Measurements from ENCODE around the gene KCP.

Gene KCP

GRCh38 chr7:128871050-128871449 lies 39.5 kb downstream of the KCP start:
- TF ChIP-seq EP300 (IDR thresholded peaks at IDR 0.05; ENCODE audit: borderline replicate concordance) = no peak
- no peak for TF ChIP-seq FOXM1 (IDR thresholded peaks at IDR 0.05; ENCODE audit: borderline replicate concordance, low read depth)
- TF ChIP-seq NFIC (IDR thresholded peaks at IDR 0.05) = no peak
- TF ChIP-seq ZBTB7A (IDR thresholded peaks at IDR 0.05; ENCODE audit: low read depth) = no peak
- no peak for TF ChIP-seq TAF1 (IDR thresholded peaks at IDR 0.05; ENCODE audit: low read depth)
- no peak for TF ChIP-seq EGR1 (IDR thresholded peaks at IDR 0.05)
- TF ChIP-seq USF1 (IDR thresholded peaks at IDR 0.05) = no peak
- no peak for TF ChIP-seq YY1 (IDR thresholded peaks at IDR 0.05; ENCODE audit: low read depth)
- TF ChIP-seq RAD21 (IDR thresholded peaks at IDR 0.05; ENCODE audit: low read depth) = no peak
- TF ChIP-seq TCF12 (IDR thresholded peaks at IDR 0.05; ENCODE audit: low read depth) = no peak
- TF ChIP-seq, protein P1, sequence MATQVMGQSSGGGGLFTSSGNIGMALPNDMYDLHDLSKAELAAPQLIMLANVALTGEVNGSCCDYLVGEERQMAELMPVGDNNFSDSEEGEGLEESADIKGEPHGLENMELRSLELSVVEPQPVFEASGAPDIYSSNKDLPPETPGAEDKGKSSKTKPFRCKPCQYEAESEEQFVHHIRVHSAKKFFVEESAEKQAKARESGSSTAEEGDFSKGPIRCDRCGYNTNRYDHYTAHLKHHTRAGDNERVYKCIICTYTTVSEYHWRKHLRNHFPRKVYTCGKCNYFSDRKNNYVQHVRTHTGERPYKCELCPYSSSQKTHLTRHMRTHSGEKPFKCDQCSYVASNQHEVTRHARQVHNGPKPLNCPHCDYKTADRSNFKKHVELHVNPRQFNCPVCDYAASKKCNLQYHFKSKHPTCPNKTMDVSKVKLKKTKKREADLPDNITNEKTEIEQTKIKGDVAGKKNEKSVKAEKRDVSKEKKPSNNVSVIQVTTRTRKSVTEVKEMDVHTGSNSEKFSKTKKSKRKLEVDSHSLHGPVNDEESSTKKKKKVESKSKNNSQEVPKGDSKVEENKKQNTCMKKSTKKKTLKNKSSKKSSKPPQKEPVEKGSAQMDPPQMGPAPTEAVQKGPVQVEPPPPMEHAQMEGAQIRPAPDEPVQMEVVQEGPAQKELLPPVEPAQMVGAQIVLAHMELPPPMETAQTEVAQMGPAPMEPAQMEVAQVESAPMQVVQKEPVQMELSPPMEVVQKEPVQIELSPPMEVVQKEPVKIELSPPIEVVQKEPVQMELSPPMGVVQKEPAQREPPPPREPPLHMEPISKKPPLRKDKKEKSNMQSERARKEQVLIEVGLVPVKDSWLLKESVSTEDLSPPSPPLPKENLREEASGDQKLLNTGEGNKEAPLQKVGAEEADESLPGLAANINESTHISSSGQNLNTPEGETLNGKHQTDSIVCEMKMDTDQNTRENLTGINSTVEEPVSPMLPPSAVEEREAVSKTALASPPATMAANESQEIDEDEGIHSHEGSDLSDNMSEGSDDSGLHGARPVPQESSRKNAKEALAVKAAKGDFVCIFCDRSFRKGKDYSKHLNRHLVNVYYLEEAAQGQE (IDR thresholded peaks at IDR 0.05; ENCODE audit: low read depth) = no peak
- TF ChIP-seq CEBPB (IDR thresholded peaks at IDR 0.05) = no peak
- no peak for TF ChIP-seq CREB1 (IDR thresholded peaks at IDR 0.05; ENCODE audit: low read depth)
- no peak for TF ChIP-seq TEAD4 (IDR thresholded peaks at IDR 0.05)
- TF ChIP-seq MAX (IDR thresholded peaks at IDR 0.05) = no peak

GRCh38 chr7:128869944-128870285 lies 40.6 kb downstream of the KCP start:
- TF ChIP-seq CEBPB (IDR thresholded peaks at IDR 0.05) = no peak
- TF ChIP-seq YY1 (IDR thresholded peaks at IDR 0.05; ENCODE audit: low read depth) = no peak
- TF ChIP-seq NFIC (IDR thresholded peaks at IDR 0.05) = no peak
- TF ChIP-seq TAF1 (IDR thresholded peaks at IDR 0.05; ENCODE audit: low read depth) = no peak
- no peak for TF ChIP-seq USF1 (IDR thresholded peaks at IDR 0.05)
- TF ChIP-seq RAD21 (IDR thresholded peaks at IDR 0.05; ENCODE audit: low read depth) = no peak
- no peak for TF ChIP-seq CREB1 (IDR thresholded peaks at IDR 0.05; ENCODE audit: low read depth)
- no peak for TF ChIP-seq FOXM1 (IDR thresholded peaks at IDR 0.05; ENCODE audit: borderline replicate concordance, low read depth)
- no peak for TF ChIP-seq TEAD4 (IDR thresholded peaks at IDR 0.05)
- TF ChIP-seq, protein P1 (IDR thresholded peaks at IDR 0.05; ENCODE audit: low read depth) = no peak
- no peak for TF ChIP-seq MAX (IDR thresholded peaks at IDR 0.05)
- TF ChIP-seq EGR1 (IDR thresholded peaks at IDR 0.05) = no peak
- TF ChIP-seq EP300 (IDR thresholded peaks at IDR 0.05; ENCODE audit: borderline replicate concordance) = no peak
- TF ChIP-seq ZBTB7A (IDR thresholded peaks at IDR 0.05; ENCODE audit: low read depth) = no peak
- no peak for TF ChIP-seq TCF12 (IDR thresholded peaks at IDR 0.05; ENCODE audit: low read depth)

GRCh38 chr7:128869138-128869943 lies 41.2 kb downstream of the KCP start:
- no peak for TF ChIP-seq USF1 (IDR thresholded peaks at IDR 0.05)
- TF ChIP-seq ZBTB7A (IDR thresholded peaks at IDR 0.05; ENCODE audit: low read depth) = peak; percentile 64; the same call in 1 of the 2 replicates
- no peak for TF ChIP-seq EP300 (IDR thresholded peaks at IDR 0.05; ENCODE audit: borderline replicate concordance)
- TF ChIP-seq FOXM1 (IDR thresholded peaks at IDR 0.05; ENCODE audit: borderline replicate concordance, low read depth) = no peak
- peak; percentile 2; the same call in 1 of the 2 replicates for TF ChIP-seq TCF12 (IDR thresholded peaks at IDR 0.05; ENCODE audit: low read depth)
- no peak for TF ChIP-seq NFIC (IDR thresholded peaks at IDR 0.05)
- TF ChIP-seq TAF1 (IDR thresholded peaks at IDR 0.05; ENCODE audit: low read depth) = no peak
- TF ChIP-seq CREB1 (IDR thresholded peaks at IDR 0.05; ENCODE audit: low read depth) = no peak
- TF ChIP-seq EGR1 (IDR thresholded peaks at IDR 0.05) = no peak
- TF ChIP-seq TEAD4 (IDR thresholded peaks at IDR 0.05) = no peak
- TF ChIP-seq, protein P1 (IDR thresholded peaks at IDR 0.05; ENCODE audit: low read depth) = no peak
- TF ChIP-seq MAX (IDR thresholded peaks at IDR 0.05) = peak; percentile 47; the same call in 1 of the 2 replicates
- no peak for TF ChIP-seq CEBPB (IDR thresholded peaks at IDR 0.05)
- 0 out of 2 replicates have a peak, but pooled peaks have one; percentile 6 for TF ChIP-seq YY1 (IDR thresholded peaks at IDR 0.05; ENCODE audit: low read depth)
